Retinal pigment epithelial cell (primary cell): ENCODE results near the gene MAP2K2.

Experiments
- DNase-seq: peaks from one replicate; pipeline ENCODE4 v3.0.0-alpha.2; 2010; ENCODE audit warnings: low read depth
- H3K4me3 ChIP-seq: 2 replicates; pipeline ENCODE4 v1.5.1; 2011; ENCODE audit warnings: mild to moderate bottlenecking, low read length, control low read depth, moderate library complexity
- TF ChIP-seq, protein P1 (sequence below): conservative IDR thresholded peaks from 2 replicates; pipeline ENCODE4 v1.5.1; 2011; ENCODE audit warnings: low read depth, low read length, control low read depth, inconsistent platforms

The MAP2K2 gene

GRCh38 chr19:4103080-4103433, 20.9 kb downstream of the MAP2K2 start:
- TF ChIP-seq, protein P1, sequence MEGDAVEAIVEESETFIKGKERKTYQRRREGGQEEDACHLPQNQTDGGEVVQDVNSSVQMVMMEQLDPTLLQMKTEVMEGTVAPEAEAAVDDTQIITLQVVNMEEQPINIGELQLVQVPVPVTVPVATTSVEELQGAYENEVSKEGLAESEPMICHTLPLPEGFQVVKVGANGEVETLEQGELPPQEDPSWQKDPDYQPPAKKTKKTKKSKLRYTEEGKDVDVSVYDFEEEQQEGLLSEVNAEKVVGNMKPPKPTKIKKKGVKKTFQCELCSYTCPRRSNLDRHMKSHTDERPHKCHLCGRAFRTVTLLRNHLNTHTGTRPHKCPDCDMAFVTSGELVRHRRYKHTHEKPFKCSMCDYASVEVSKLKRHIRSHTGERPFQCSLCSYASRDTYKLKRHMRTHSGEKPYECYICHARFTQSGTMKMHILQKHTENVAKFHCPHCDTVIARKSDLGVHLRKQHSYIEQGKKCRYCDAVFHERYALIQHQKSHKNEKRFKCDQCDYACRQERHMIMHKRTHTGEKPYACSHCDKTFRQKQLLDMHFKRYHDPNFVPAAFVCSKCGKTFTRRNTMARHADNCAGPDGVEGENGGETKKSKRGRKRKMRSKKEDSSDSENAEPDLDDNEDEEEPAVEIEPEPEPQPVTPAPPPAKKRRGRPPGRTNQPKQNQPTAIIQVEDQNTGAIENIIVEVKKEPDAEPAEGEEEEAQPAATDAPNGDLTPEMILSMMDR, result no peak
- DNase-seq, result no peak
- no peak overlapping the region for H3K4me3 ChIP-seq

- TF ChIP-seq, protein P1, result no peak
- no peak for DNase-seq
- no peak overlapping the region for H3K4me3 ChIP-seq
Observed at GRCh38 chr19:4102339-4103079, 21.4 kb downstream of the MAP2K2 start.

DNA sequence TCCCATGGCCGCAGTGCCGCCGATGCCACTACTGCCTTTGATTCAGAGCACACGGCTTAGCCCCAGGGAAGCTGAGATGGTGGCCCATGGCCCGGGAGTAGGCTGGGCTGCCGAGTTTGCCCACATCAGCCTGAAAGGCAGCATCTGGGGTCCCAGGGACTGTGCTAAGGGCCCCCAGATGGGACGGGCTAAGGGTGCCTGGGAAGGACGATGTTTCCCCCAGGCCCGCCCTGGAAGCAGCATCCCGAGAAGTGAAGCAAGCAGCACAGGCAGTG, 22.5 kb downstream of the MAP2K2 start:
- TF ChIP-seq, protein P1, result no peak
- no peak for DNase-seq
- H3K4me3 ChIP-seq, result no peak overlapping the region

- TF ChIP-seq, protein P1, result no peak
- no peak for DNase-seq
- H3K4me3 ChIP-seq, result no peak overlapping the region
Observed at GRCh38 chr19:4100647-4101495, 23.1 kb downstream of the MAP2K2 start.

DNA sequence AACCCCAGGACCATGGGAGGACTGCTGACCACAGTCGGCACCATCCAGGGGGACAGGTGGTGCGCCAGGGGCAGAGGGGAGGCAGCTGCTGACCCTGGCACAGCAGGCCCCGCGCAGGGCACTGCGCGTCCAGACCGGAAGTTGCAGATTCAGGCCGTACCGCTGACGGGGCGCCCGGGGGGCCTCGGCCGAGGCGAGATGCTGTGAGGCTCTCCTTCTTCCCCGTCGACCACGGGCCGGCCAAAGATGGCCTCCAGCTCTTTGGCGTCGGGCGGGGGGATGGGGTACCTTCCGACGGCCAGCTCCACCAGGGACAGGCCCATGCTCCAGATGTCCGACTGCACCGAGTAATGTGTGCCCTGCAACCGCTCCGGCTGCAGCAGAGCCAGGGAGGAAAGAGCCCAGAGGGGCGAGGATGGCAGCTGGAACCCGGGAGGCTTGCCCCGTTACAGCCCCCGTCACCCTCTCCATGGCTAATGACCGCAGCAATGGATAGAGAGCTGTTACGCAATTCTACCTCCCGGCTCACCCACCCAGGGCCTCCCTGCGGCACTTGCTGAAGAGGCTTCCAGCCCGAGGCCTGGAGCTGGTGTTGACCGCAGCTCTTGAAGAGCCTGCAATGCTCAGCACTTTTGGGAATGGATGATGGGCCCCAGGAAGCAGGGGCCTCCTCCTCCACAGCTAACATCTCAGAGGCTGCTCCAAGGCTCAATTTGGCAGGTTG, 24.7 kb downstream of the MAP2K2 start:
- no peak for DNase-seq
- TF ChIP-seq, protein P1, result no peak
- H3K4me3 ChIP-seq, result no peak overlapping the region

DNA sequence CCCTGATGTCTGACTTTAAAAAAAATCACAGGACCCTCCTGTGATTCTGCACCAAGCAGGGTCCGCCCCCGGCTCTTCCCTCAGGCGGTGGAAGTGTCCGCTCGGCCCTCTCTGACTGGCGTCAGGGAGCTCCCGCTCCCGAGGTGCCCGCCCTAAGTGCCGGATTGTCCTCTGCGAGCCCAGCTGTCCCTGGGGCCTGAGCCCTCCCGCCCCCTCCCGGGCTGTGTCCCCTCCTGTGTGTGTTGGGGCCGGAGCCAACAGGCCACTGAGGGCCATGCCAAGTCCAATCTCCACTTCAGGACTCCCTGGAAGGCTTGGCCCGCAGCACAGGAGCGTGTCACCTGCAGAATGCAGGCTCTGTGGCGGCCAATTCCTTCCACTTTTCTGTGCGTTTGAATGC, 25.4 kb downstream of the MAP2K2 start:
- no peak overlapping the region for H3K4me3 ChIP-seq
- TF ChIP-seq, protein P1, result no peak
- DNase-seq, result no peak
